Left renal pelvis (tissue), 4 donors: ENCODE measurements around the gene EOLA2. TPM values are rescaled to one million over a fixed set of nuclear protein-coding genes. Genes with fewer than 3 reads are reported as not detected.

Experiments used
- polyA plus RNA-seq, 4 donors: library from polyadenylated mRNA; unstranded; fragments of 120-200 nt; gene quantifications; one replicate each; pipeline ENCODE4 v1.2.1, GENCODE V29; 2013; ENCODE audit not compliant: insufficient read length in 4 of 4

The EOLA2 gene
- polyA plus RNA-seq, 4 donors = 23.7 to 35.7 (median 27.7) TPM

Other genes with a start within 250 kb of the EOLA2 start
- under 1 TPM in 1 of 4 donors, not detected in 3; 0.05 TPM for gene MAGEA11, start 226.4 kb downstream of the EOLA2 start, polyA plus RNA-seq
- 1 to 10 TPM; 1.6 to 2.5 (median 2.0) TPM for gene HSFX1, start 164.4 kb downstream of the EOLA2 start, polyA plus RNA-seq
- not detected for gene MAGEA9, start 156.6 kb downstream of the EOLA2 start, polyA plus RNA-seq
- gene MAGEA8, start 57.3 kb downstream of the EOLA2 start, polyA plus RNA-seq = under 1 TPM; 0.10 to 0.41 (median 0.18) TPM
- under 1 TPM in 2 of 4 donors, not detected in 2; 0.17 to 0.20 TPM for gene HSFX4, start 8.9 kb downstream of the EOLA2 start, polyA plus RNA-seq